GM10248 (cell line): Measurements from ENCODE around the gene OSBPL6.

Source experiments
- CTCF ChIA-PET: fragments of 300-600 bp; sonication (Branson Sonifier 250); formaldehyde crosslinking; extraction: SDS; loops from one replicate; lab custom pipeline; 2021; ENCODE audit warnings: antibody characterized with exemption; lab: Yijun Ruan, JAX
- POLR2A ChIA-PET: fragments of 350-650 bp; sonication (Branson Sonifier 250); formaldehyde crosslinking; extraction: SDS; loops from one replicate; lab custom pipeline; 2020; ENCODE audit warnings: antibody characterized with exemption; lab: Yijun Ruan, JAX
- DNase-seq: peaks from one replicate; pipeline ENCODE4 v3.0.0; 2012; ENCODE audit errors: extremely low spot score
- TF ChIP-seq, protein P1 (sequence below): IDR thresholded peaks from 2 replicates; pipeline ENCODE4 v1.5.1; 2012; ENCODE audit warnings: mild to moderate bottlenecking, low read depth; ENCODE audit errors: extremely low read depth, missing control alignments, control extremely low read depth

Gene OSBPL6

DNA sequence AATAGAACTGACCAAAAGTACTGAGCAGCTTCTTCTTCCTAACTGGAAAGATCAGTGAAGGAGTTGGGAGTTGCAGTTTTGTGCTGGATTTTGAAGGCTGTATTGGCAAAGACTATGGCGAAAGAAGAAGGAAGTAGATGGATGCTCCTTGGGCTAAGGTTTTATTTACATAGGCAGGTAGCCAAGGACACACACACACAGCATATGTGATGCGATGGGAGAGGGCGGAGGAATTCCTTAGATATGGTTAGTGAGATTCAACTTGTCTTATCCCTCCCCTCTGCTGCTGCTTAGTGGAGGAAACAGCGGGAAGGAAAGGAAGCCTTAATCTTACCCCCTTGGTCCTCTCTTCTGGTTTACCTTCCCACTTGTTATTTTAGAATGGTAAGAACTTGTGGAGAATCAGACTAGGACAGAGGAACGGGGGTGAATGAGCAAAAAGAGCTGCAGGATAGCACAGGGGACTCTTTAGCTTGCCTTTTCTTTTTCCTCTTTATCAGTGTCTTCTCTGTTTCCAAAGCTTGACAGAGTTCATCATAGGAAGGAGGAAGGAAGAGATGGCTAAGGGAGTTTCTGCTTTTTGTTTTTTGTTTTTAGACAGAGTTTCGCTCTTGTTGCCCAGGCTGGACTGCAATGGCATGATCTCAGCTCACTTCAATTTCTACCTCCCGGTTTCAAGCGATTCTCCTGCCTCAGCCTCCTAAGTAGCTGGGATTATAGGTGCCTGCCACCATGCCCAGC, 87.9 kb downstream of the OSBPL6 start:
- no peak for DNase-seq
- CTCF ChIA-PET, result interaction anchor here (1.4 to 2.4 kb wide), 4 partner anchors 17 to 171 kb away, joined by 4 to 6 read pairs (median 5); partner anchors contain the start of gene RBM45
- POLR2A ChIA-PET, result no interaction called here
- TF ChIP-seq, protein P1, sequence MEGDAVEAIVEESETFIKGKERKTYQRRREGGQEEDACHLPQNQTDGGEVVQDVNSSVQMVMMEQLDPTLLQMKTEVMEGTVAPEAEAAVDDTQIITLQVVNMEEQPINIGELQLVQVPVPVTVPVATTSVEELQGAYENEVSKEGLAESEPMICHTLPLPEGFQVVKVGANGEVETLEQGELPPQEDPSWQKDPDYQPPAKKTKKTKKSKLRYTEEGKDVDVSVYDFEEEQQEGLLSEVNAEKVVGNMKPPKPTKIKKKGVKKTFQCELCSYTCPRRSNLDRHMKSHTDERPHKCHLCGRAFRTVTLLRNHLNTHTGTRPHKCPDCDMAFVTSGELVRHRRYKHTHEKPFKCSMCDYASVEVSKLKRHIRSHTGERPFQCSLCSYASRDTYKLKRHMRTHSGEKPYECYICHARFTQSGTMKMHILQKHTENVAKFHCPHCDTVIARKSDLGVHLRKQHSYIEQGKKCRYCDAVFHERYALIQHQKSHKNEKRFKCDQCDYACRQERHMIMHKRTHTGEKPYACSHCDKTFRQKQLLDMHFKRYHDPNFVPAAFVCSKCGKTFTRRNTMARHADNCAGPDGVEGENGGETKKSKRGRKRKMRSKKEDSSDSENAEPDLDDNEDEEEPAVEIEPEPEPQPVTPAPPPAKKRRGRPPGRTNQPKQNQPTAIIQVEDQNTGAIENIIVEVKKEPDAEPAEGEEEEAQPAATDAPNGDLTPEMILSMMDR, result no peak

DNA sequence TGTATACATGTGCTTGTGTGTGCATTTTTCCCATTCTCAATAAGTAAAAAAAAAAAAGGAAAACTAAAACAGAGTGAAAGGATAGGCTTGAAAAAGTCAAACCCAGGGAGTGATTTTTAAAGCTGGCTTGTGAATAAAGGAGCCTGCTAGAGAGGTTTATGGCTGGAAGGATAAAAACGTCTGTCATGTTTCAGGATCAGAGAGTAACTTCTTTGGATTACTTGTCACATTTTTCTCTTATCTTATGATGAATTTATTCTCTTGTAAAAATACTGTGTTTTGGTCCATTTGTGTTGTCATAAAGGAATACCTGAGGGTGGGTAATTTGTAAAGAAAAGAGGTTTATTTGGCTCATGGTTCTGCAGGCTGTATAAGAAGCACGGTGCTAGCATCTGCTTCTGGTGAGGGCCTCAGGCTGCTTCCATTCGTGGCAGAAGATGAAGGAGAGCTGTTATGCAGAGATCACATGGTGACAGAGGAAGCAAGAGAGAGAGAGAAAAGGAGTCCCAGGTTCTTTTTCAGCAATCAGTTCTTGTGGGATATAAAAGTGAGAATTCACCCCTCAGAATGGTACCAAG, 89.1 kb downstream of the OSBPL6 start:
- POLR2A ChIA-PET, result no interaction called here
- DNase-seq, result no peak
- TF ChIP-seq, protein P1, result no peak
- CTCF ChIA-PET, result interaction anchor here (1.4 to 2.4 kb wide), 4 partner anchors 16 to 172 kb away, joined by 4 to 6 read pairs (median 5); partner anchors contain the start of gene RBM45

DNA sequence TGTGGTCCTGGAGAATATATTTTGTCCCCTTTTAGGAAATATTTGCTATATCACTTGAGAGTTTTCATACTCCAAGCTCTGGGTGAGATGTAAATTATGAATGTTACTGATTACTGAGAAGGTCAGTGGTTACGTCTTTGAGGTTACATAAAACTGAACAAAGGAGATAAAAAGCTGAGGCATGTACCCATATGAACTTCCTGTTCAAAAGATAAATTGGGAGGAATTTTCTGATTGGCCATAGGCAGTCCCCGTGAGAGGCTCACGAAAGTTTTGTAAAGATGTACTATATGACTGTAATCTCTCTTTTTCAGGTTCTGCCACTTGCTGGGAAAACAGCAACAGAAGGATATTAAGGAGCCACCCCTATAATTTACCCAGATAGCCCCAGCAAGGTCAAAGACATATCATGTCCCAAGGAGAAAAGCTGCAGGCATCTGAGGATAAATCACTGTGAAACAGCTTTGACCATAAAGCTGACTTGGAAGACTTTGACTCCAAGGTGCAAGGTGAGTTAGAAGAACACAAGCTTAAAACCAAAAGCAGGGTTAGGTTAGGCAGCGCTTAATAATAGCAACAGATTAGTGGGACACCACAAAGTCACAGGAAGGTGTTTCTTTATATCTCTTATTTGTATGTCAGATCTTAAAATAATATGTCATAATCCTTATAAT, 90.4 kb downstream of the OSBPL6 start:
- no peak for DNase-seq
- TF ChIP-seq, protein P1, result no peak
- CTCF ChIA-PET, result interaction anchor here (1.4 kb wide), 1 partner anchor 130 kb away, joined by 4 read pairs; no protein-coding TSS in a partner anchor

DNA sequence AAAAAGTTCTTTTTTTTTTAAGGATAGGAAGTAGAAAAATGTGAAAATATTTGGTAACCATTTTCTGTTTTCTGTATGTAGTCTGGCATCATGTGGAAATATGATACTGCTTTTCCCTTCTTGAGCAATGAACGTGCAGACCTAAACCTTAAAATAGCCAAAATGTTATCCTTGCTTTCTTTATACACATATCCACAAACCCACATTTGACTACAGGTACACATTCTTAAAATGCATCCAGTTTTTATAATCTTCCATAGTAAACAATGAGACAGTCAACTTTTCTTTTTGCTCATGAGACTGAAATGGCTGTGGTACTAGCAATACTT, 90.9 kb downstream of the OSBPL6 start:
- no peak for DNase-seq
- ChIA-PET POLR2A (no interaction called here), CTCF (interaction anchor here (1.3 to 1.4 kb wide), 2 partner anchors 30 to 130 kb away, joined by 4 read pairs; no protein-coding TSS in a partner anchor)
- TF ChIP-seq, protein P1, result no peak

More for the DNA sequence above, 90.4 kb downstream of the OSBPL6 start:
- POLR2A ChIA-PET, result no interaction called here

DNA sequence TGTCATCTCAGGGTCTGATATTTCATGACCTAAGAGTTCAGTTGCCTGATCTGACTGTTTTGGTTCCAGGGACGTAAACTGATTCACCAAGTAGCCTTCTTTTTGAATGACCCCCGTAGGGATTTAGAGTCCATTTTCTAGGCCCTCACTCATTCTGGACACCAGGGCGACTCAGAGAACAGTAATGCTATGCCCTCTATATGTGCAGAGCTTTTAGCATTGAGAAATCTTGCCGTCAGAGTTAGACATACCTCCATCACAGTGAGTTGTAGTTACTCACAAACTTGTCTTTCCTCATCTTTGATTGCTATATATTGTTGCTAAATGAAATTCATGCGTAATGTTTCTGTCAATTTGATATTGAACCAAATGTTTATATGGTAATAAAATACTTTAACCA, 92.3 kb downstream of the OSBPL6 start:
- no peak for DNase-seq
- ChIA-PET CTCF (interaction anchor here (1.3 kb wide), 1 partner anchor 28 kb away, joined by 4 read pairs; no protein-coding TSS in a partner anchor), POLR2A (interaction anchor here (0.7 kb wide), 1 partner anchor 1079 kb away, joined by 6 read pairs; no protein-coding TSS in a partner anchor)
- TF ChIP-seq, protein P1, result no peak

DNA sequence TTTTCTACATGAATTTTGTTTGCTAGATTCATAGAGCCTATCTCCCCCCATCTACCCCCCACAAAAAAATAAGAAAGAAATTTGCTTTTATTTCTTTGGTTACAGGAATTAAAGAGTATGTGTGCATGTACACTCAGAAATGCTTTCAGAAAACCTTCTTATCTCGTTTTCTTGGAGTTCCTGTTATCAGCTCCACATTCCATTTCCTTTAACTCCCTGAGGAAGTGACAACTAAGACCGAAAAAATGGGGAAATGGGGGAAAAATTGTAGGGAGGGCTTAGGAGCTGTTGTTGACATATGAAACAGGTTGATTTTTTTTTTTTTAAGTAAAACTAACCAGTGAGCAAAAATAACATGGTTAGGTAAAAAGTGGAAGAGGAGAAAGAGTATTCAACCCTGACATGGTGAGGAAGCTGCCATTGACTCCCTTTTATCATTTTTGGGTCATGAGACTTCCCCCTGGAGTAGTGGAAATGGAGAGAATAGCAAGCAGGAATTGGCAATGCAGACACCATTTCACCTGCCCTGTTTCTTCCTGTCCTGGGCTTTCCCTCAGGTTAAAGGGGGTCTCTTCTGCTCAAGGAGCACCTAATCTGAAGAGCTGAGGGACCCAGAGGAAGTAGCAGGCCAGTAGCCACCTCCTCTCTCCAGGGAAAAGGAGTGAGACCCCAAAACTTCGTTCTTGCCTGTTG, 93.5 kb downstream of the OSBPL6 start:
- no peak for DNase-seq
- TF ChIP-seq, protein P1, result no peak
- ChIA-PET POLR2A (no interaction called here), CTCF (interaction anchor here (1.1 kb wide), 1 partner anchor 126 kb away, joined by 3 read pairs; no protein-coding TSS in a partner anchor)
